GM12878 (cell line): ENCODE results near the gene TBC1D9B.

ENCODE experiments used
- EP300 ChIP-seq, 2 experiments: fragments of 150-350 bp in 1 of 2; IDR thresholded peaks; 2 replicates each; pipeline ENCODE4 v1.6.1; 2011 to 2012; ENCODE audit warnings: low read depth in 2 of 2, low read length in 2 of 2, borderline replicate concordance in 1 of 2, improper control_type of control experiment in 1 of 2, inconsistent platforms in 1 of 2; ENCODE audit not compliant: control insufficient read depth in 1 of 2
- NRF1 ChIP-seq: conservative IDR thresholded peaks from 2 replicates; pipeline ENCODE4 v1.6.1; 2011; ENCODE audit warnings: mild to moderate bottlenecking, low read depth, low read length, improper control_type of control experiment
- POLR2AphosphoS5 ChIP-seq: IDR thresholded peaks from 2 replicates; pipeline ENCODE4 v1.6.1; 2011; ENCODE audit warnings: mild to moderate bottlenecking, low read length, inconsistent platforms
- SIN3A ChIP-seq: IDR thresholded peaks from 2 replicates; pipeline ENCODE4 v1.6.1; 2012; ENCODE audit warnings: low read depth, low read length, improper control_type of control experiment
- USF2 ChIP-seq: IDR thresholded peaks from 2 replicates; pipeline ENCODE4 v1.6.1; 2011; ENCODE audit warnings: low read depth, low read length, improper control_type of control experiment, borderline replicate concordance
- TF ChIP-seq, protein P1 (sequence below), 3 experiments: IDR thresholded peaks in 2 of 3; conservative IDR thresholded peaks in 1 of 3; 2 replicates each; pipeline ENCODE4 v1.5.1; 2011; ENCODE audit warnings: low read depth in 3 of 3, low read length in 3 of 3, mild to moderate bottlenecking in 3 of 3, control low read depth in 2 of 3, moderate library complexity in 2 of 3, inconsistent platforms in 1 of 3, mixed read lengths in 1 of 3; ENCODE audit not compliant: control insufficient read depth in 2 of 3, insufficient read depth in 1 of 3; ENCODE audit errors: extremely low read depth in 1 of 3
- TF ChIP-seq, protein P2 (sequence below): IDR thresholded peaks from 2 replicates; pipeline ENCODE4 v1.6.1; 2012; ENCODE audit warnings: low read depth, low read length, improper control_type of control experiment

- TF ChIP-seq SIN3A = no peak
- TF ChIP-seq NRF1 = no peak
- TF ChIP-seq, protein P1, sequence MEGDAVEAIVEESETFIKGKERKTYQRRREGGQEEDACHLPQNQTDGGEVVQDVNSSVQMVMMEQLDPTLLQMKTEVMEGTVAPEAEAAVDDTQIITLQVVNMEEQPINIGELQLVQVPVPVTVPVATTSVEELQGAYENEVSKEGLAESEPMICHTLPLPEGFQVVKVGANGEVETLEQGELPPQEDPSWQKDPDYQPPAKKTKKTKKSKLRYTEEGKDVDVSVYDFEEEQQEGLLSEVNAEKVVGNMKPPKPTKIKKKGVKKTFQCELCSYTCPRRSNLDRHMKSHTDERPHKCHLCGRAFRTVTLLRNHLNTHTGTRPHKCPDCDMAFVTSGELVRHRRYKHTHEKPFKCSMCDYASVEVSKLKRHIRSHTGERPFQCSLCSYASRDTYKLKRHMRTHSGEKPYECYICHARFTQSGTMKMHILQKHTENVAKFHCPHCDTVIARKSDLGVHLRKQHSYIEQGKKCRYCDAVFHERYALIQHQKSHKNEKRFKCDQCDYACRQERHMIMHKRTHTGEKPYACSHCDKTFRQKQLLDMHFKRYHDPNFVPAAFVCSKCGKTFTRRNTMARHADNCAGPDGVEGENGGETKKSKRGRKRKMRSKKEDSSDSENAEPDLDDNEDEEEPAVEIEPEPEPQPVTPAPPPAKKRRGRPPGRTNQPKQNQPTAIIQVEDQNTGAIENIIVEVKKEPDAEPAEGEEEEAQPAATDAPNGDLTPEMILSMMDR (IDR thresholded peaks at IDR 0.05 in 2 of 3, conservative IDR thresholded peaks at IDR 0.05 in 1 of 3; ENCODE audit: control insufficient read depth in 2 of 3, extremely low read depth in 1 of 3, insufficient read depth in 1 of 3, low read depth in 3 of 3, low read length in 3 of 3) = no peak
- TF ChIP-seq, protein P2, sequence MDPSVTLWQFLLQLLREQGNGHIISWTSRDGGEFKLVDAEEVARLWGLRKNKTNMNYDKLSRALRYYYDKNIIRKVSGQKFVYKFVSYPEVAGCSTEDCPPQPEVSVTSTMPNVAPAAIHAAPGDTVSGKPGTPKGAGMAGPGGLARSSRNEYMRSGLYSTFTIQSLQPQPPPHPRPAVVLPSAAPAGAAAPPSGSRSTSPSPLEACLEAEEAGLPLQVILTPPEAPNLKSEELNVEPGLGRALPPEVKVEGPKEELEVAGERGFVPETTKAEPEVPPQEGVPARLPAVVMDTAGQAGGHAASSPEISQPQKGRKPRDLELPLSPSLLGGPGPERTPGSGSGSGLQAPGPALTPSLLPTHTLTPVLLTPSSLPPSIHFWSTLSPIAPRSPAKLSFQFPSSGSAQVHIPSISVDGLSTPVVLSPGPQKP = no peak
- no peak for TF ChIP-seq POLR2AphosphoS5
- TF ChIP-seq USF2 = no peak
- no peak for TF ChIP-seq EP300 (IDR thresholded peaks at IDR 0.05; ENCODE audit: borderline replicate concordance in 1 of 2, control insufficient read depth in 1 of 2, low read depth in 2 of 2, low read length in 2 of 2)
Measured at GRCh38 chr5:179868541-179868940, 39.2 kb downstream of the TBC1D9B start.
